Measurements from ENCODE around the gene FAM20C.

Gene FAM20C

DNA sequence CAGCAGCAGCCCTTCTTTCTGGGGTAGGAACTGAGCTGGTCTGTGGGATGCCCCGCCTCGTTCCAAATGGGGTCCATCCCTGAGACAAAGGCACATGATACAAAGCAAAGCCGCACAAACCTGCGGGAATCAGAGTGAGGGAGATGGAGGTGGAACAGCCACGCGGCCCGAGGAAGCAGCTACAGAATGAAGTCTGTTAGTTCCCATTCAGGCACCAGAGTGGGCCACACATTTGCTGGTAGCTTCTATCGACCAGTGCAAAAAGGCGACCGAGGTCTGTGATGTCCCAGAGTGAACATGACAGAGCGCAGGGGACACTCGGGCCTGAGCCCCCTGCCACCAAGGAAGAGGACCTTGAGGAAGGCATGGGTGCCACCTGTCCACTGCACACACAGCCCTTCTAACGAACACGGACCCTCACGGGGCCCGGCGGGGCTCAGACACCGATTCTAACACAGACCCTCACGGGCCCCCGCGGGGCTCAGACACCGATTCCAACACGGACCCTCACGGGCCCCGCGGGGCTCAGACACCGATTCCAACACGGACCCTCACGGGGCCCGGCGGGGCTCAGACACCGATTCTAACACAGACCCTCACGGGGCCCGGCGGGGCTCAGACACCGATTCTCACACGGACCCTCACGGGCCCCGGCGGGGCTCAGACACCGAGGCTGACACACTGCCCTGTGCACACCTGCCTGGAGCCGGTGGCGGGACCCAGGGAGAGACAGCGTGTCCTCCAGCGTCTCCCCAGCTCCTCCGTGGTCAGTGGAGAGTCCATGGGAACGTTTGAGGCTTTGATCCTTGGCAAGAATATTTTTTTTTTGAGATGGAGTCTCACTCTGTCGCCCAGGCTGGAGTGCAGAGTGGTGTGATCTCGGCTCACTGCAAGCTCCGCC, 32.8 kb upstream of the FAM20C start:
- DNase-seq (ENCODE audit: extremely low read depth, low read depth), result no peak
- no peak for TF ChIP-seq CTCF (IDR thresholded peaks at IDR 0.05; ENCODE audit: low read depth, low read length, missing control alignments)
- H3K4me3 ChIP-seq (replicated peaks; ENCODE audit: low read depth, low read length), result no peak overlapping the region

GRCh38 chr7:160958-161725, 31.2 kb upstream of the FAM20C start:
- no peak overlapping the region for H3K4me3 ChIP-seq (replicated peaks; ENCODE audit: low read depth, low read length)
- TF ChIP-seq CTCF (IDR thresholded peaks at IDR 0.05; ENCODE audit: low read depth, low read length, missing control alignments), result no peak
- no peak for DNase-seq (ENCODE audit: extremely low read depth, low read depth)

DNA sequence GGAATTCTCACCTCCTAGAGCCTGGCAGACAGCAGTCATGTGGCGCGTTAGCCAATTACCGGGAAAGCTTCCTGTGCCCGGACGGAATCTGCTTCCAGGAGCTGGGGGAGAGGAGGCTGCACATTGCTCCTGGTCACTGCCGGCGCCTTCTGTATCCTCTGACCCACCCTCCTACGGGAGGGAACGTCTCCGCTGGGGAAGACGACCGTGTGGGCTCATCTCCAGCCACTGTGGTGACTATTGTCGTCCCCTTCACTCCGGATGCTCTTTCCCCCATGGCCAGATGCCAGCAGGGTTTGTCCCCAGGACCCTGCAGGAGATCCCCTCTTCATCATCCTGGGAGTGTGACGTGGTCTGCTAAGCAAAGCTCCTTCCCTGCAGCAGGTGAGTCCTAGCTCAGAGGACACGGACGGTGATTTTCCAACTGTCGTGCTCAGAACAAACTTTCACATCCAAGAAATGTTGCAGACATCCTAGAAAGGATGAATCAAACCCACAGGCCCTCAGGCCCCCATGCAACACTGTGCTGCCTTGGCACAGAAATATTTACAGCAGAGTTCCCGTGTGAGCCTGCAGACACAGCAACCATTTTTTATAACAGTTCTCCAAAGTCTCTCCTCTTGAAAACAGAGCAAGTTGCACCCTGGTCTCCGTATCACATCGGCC, 29.6 kb upstream of the FAM20C start:
- no peak for TF ChIP-seq CTCF (IDR thresholded peaks at IDR 0.05; ENCODE audit: low read depth, low read length, missing control alignments)
- no peak for DNase-seq (ENCODE audit: extremely low read depth, low read depth)
- no peak overlapping the region for H3K4me3 ChIP-seq (replicated peaks; ENCODE audit: low read depth, low read length)

DNA sequence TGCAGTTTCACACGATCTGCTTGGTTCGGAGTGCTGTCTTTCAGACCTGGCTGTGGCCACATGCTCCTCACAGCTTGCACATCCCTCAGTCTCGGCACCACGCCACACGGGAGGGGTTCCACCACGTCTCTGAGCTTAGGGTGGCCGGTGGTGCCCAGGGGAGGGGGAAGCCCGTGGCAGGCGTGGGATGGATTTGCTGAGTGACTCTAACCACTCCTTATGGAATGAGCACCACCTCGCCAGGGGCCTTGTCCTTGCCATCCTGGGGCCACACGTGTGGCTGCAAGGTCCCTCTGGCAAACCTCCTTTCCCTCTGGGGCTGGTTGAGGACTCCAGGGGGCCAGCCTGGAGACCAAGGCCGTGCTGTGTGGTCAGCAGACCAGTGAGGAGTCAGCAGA, 29.1 kb upstream of the FAM20C start:
- DNase-seq (ENCODE audit: extremely low read depth, low read depth), result no peak
- TF ChIP-seq CTCF (IDR thresholded peaks at IDR 0.05; ENCODE audit: low read depth, low read length, missing control alignments), result no peak
- H3K4me3 ChIP-seq (replicated peaks; ENCODE audit: low read depth, low read length), result no peak overlapping the region

GRCh38 chr7:163971-164881, 28.1 kb upstream of the FAM20C start:
- no peak for TF ChIP-seq CTCF (IDR thresholded peaks at IDR 0.05; ENCODE audit: low read depth, low read length, missing control alignments)
- DNase-seq (ENCODE audit: extremely low read depth, low read depth), result no peak

More at GRCh38 chr7:163971-164881, 28.1 kb upstream of the FAM20C start:
- H3K4me3 ChIP-seq (replicated peaks; ENCODE audit: low read depth, low read length), result no peak overlapping the region

All from HFF-Myc (cell line).